A549 (cell line): ENCODE data around the gene GDA. TPM values are rescaled to one million over a fixed set of nuclear protein-coding genes. Genes with fewer than 3 reads are reported as not detected.

Experiments
- ATAC-seq, 2 experiments: fragments of 200-7000 bp in 1 of 2; fragments of >200 bp in 1 of 2; cut with Nextera tagmentation in 1 of 2; cut with Tn5 transposase in 1 of 2; 3 replicates each; pipeline versions ENCODE4 v1.8.0 to v1.9.1; 2018 to 2020; ENCODE audit warnings: mild to moderate bottlenecking in 1 of 2, moderate library complexity in 1 of 2
- CTCF ChIA-PET: fragments of 300-600 bp; sonication (Branson Sonifier 250); formaldehyde crosslinking; extraction: SDS; loops from one replicate; lab custom pipeline; 2021; ENCODE audit warnings: antibody characterized with exemption, inconsistent platforms; lab: Yijun Ruan, JAX
- POLR2A ChIA-PET: fragments of 350-600 bp; formaldehyde crosslinking; extraction: SDS; loops from one replicate; lab custom pipeline; 2021; ENCODE audit warnings: antibody characterized with exemption, inconsistent platforms; lab: Yijun Ruan, JAX
- DNase-seq, 2 experiments: peaks; one replicate each; pipeline versions ENCODE4 v3.0.0 to v3.0.0-alpha.2; 2011 to 2016; ENCODE audit warnings: low read depth in 1 of 2, low spot score in 1 of 2
- FAIRE-seq: peaks from 2 replicates; lab custom pipeline; 2011; peaks lifted over from hg19 to GRCh38; lab: Jason Lieb, UNC
- H3K27ac ChIP-seq, 2 experiments: fragments of >200 bp; sonication (Bioruptor Twin); formaldehyde crosslinking; 3 replicates each; pipeline ENCODE4 v1.5.1; 2016 to 2017
- H3K4me1 ChIP-seq: fragments of >200 bp; sonication (Bioruptor Twin); formaldehyde crosslinking; 3 replicates; pipeline ENCODE4 v1.6.1; 2016
- H3K4me2 ChIP-seq: fragments of >200 bp; sonication (Bioruptor Twin); formaldehyde crosslinking; 3 replicates; pipeline ENCODE4 v1.6.1; 2016
- H3K4me3 ChIP-seq: fragments of >200 bp; sonication (Bioruptor Twin); formaldehyde crosslinking; 3 replicates; pipeline ENCODE4 v1.5.1; 2016
- H3K9me3 ChIP-seq: fragments of >200 bp; sonication (Bioruptor Twin); formaldehyde crosslinking; 3 replicates; pipeline ENCODE4 v1.6.1; 2016
- CBX2 ChIP-seq: fragments of 200-600 bp; sonication (generic); IDR thresholded peaks from 2 replicates; pipeline ENCODE4 v1.6.1; 2016; ENCODE audit warnings: low read depth, mild to moderate bottlenecking, borderline replicate concordance
- CBX8 ChIP-seq: fragments of 200-600 bp; sonication (generic); IDR thresholded peaks from 2 replicates; pipeline ENCODE4 v1.6.1; 2016
- CEBPB ChIP-seq, 2 experiments: fragments of >200 bp in 1 of 2; sonication (Bioruptor Twin) in 1 of 2; formaldehyde crosslinking in 1 of 2; IDR thresholded peaks; 2 replicates each; pipeline ENCODE4 v1.6.1; 2012 to 2016
- CHD2 ChIP-seq: fragments of 150-350 bp; IDR thresholded peaks from 2 replicates; pipeline ENCODE4 v1.6.1; 2014; ENCODE audit warnings: low read length; ENCODE audit not compliant: partially characterized antibody
- EHF ChIP-seq: fragments of 250-450 bp; sonication (Bioruptor Pico); IDR thresholded peaks from 2 replicates; pipeline ENCODE4 v1.5.0; 2020; ENCODE audit warnings: mild to moderate bottlenecking
- EHMT2 ChIP-seq: fragments of 200-600 bp; sonication (generic); IDR thresholded peaks from 2 replicates; pipeline ENCODE4 v1.6.1; 2016; ENCODE audit warnings: antibody characterized with exemption, low read depth, mild to moderate bottlenecking, moderate library complexity
- EP300 ChIP-seq, 2 experiments: fragments of >200 bp; sonication (Bioruptor Twin); formaldehyde crosslinking; IDR thresholded peaks; 2 replicates in 1 of 2; 3 replicates in 1 of 2; pipeline ENCODE4 v1.6.1; 2016 to 2017
- FOSB ChIP-seq: fragments of 250-450 bp; sonication (Bioruptor Pico); IDR thresholded peaks from 2 replicates; pipeline ENCODE4 v1.5.0; 2020; ENCODE audit warnings: mild to moderate bottlenecking, moderate library complexity
- FOSL2 ChIP-seq, 2 experiments: fragments of 450-650 bp in 1 of 2; fragments of >200 bp in 1 of 2; sonication (Bioruptor Twin) in 1 of 2; formaldehyde crosslinking; IDR thresholded peaks; 2 replicates each; pipeline versions ENCODE4 v1.5.0 to v1.6.1; 2016 to 2020; ENCODE audit warnings: mild to moderate bottlenecking in 1 of 2, moderate library complexity in 1 of 2
- GATA3 ChIP-seq: IDR thresholded peaks from 2 replicates; pipeline ENCODE4 v1.6.1; 2012; ENCODE audit warnings: borderline replicate concordance
- HEYL ChIP-seq: fragments of 250-450 bp; sonication (Bioruptor Pico); IDR thresholded peaks from 2 replicates; pipeline ENCODE4 v1.8.0; 2021; ENCODE audit warnings: mild to moderate bottlenecking, moderate library complexity
- HOXB5 ChIP-seq: fragments of 250-450 bp; sonication (Bioruptor Pico); IDR thresholded peaks from 2 replicates; pipeline ENCODE4 v1.5.0; 2020; ENCODE audit warnings: mild to moderate bottlenecking, moderate library complexity
- JUNB ChIP-seq: fragments of >200 bp; sonication (Bioruptor Twin); formaldehyde crosslinking; IDR thresholded peaks from 2 replicates; pipeline ENCODE4 v1.6.1; 2016
- KDM1A ChIP-seq: fragments of 200-600 bp; sonication (generic); IDR thresholded peaks from 2 replicates; pipeline ENCODE4 v1.6.1; 2016; ENCODE audit warnings: low read depth, mild to moderate bottlenecking
- MAFK ChIP-seq: fragments of 450-650 bp; IDR thresholded peaks from 2 replicates; pipeline ENCODE4 v1.6.1; 2014; ENCODE audit not compliant: partially characterized antibody
- NFE2L2 ChIP-seq: fragments of 150-350 bp; conservative IDR thresholded peaks from 2 replicates; pipeline ENCODE4 v1.6.1; 2014; ENCODE audit warnings: low read length
- NPAS2 ChIP-seq: fragments of 250-450 bp; sonication (Bioruptor Pico); IDR thresholded peaks from 2 replicates; pipeline ENCODE4 v1.8.0; 2022; ENCODE audit warnings: mild to moderate bottlenecking, moderate library complexity, borderline replicate concordance
- RAD21 ChIP-seq, 2 experiments: fragments of >200 bp in 1 of 2; sonication (Bioruptor Twin) in 1 of 2; formaldehyde crosslinking in 1 of 2; IDR thresholded peaks in 1 of 2; conservative IDR thresholded peaks in 1 of 2; 2 replicates in 1 of 2; 3 replicates in 1 of 2; pipeline ENCODE4 v1.6.1; 2012 to 2018; ENCODE audit warnings: inconsistent platforms in 1 of 2
- RARB ChIP-seq: fragments of 250-450 bp; sonication (Bioruptor Pico); IDR thresholded peaks from 2 replicates; pipeline ENCODE4 v1.8.0; 2021; ENCODE audit warnings: mild to moderate bottlenecking, moderate library complexity
- SMC3 ChIP-seq: fragments of >200 bp; sonication (Bioruptor Twin); formaldehyde crosslinking; IDR thresholded peaks from 3 replicates; pipeline ENCODE4 v1.6.1; 2018; ENCODE audit warnings: inconsistent platforms
- SREBF2 ChIP-seq: fragments of 450-650 bp; IDR thresholded peaks from 2 replicates; pipeline ENCODE4 v1.6.1; 2014; ENCODE audit warnings: mild to moderate bottlenecking, moderate library complexity
- TP53 ChIP-seq: fragments of 250-450 bp; sonication (Bioruptor Pico); IDR thresholded peaks from 2 replicates; pipeline ENCODE4 v1.5.0; 2021; ENCODE audit warnings: mild to moderate bottlenecking, moderate library complexity
- ZSCAN20 ChIP-seq: fragments of 250-450 bp; sonication (Bioruptor Pico); IDR thresholded peaks from 2 replicates; pipeline ENCODE4 v1.8.0; 2022; ENCODE audit warnings: mild to moderate bottlenecking, moderate library complexity
- WGBS: methylation state at CpG from one replicate; pipeline ENCODE4 v1.1.6; 2017; ENCODE audit errors: missing lambda C conversion rate; 5-methylcytosine and 5-hydroxymethylcytosine counted together
- polyA plus RNA-seq, 4 experiments: library from polyadenylated mRNA; depleted of rRNA in 3 of 4; stranded (reverse); fragments of >200 nt; fragmentation: RNase III in 1 of 4; extraction: RNeasy Plus Mini Kit Qiagen cat#74134 plus additional on column Dnase treatment in 1 of 4; gene quantifications; 2 replicates in 3 of 4; 3 replicates in 1 of 4; pipeline ENCODE4 v1.2.3, GENCODE V29; 2011 to 2017
- TF ChIP-seq, protein P1 (sequence below): fragments of 150-350 bp; IDR thresholded peaks from 2 replicates; pipeline ENCODE4 v1.6.1; 2014; ENCODE audit warnings: low read depth, mild to moderate bottlenecking, low read length
- TF ChIP-seq, protein P2 (sequence below): IDR thresholded peaks from 2 replicates; pipeline ENCODE4 v1.6.1; 2012; ENCODE audit warnings: low read depth, borderline replicate concordance
- TF ChIP-seq, protein P3 (sequence below): fragments of 250-450 bp; sonication (Bioruptor Pico); IDR thresholded peaks from 2 replicates; pipeline ENCODE4 v1.5.0; 2021; ENCODE audit warnings: mild to moderate bottlenecking, moderate library complexity, borderline replicate concordance
- TF ChIP-seq, protein P4 (sequence below): fragments of 200-600 bp; sonication (generic); IDR thresholded peaks from 2 replicates; pipeline ENCODE4 v1.6.1; 2016; ENCODE audit warnings: antibody characterized with exemption, mild to moderate bottlenecking, moderate library complexity
- TF ChIP-seq, protein P5 (sequence below): fragments of >200 bp; sonication (Bioruptor Twin); formaldehyde crosslinking; IDR thresholded peaks from 3 replicates; pipeline ENCODE4 v1.6.1; 2016
- TF ChIP-seq, protein P6 (sequence below): fragments of >200 bp; sonication (Bioruptor Twin); formaldehyde crosslinking; IDR thresholded peaks from 2 replicates; pipeline ENCODE4 v1.6.1; 2016
- TF ChIP-seq, protein P7 (sequence below): fragments of 450-650 bp; IDR thresholded peaks from 2 replicates; pipeline ENCODE4 v1.6.1; 2014; ENCODE audit warnings: antibody characterized with exemption
- TF ChIP-seq, protein P8 (sequence below): IDR thresholded peaks from 2 replicates; pipeline ENCODE4 v1.6.1; 2012

The GDA gene
- polyA plus RNA-seq, 2 of the 4 experiments (the other 2 are of a cell fraction): 0.23 to 1.2 TPM

DNA sequence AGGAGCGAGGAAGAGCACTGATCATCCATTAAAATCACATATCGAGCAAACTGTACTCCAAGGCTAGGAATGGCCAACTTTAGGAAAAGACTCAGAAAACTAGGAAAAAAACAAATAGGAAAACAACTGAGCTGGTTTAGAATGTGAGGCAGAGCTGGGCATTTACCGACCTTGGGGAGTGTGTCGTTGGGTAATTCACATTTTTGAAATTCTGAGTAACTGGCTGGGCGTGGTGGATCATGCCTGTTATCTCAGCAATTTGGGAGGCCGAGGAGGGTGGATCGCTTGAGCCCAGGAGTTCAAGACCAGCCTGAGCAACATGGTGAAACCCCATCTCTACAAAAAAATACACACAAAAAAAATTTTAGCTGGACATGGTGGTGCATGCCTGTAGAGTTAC lies 145.7 kb downstream of the GDA start:
- WGBS: 3% methylated on average over 7 of the region's 7 CpGs
- TF ChIP-seq, protein P1, sequence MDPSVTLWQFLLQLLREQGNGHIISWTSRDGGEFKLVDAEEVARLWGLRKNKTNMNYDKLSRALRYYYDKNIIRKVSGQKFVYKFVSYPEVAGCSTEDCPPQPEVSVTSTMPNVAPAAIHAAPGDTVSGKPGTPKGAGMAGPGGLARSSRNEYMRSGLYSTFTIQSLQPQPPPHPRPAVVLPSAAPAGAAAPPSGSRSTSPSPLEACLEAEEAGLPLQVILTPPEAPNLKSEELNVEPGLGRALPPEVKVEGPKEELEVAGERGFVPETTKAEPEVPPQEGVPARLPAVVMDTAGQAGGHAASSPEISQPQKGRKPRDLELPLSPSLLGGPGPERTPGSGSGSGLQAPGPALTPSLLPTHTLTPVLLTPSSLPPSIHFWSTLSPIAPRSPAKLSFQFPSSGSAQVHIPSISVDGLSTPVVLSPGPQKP: no peak
- TF ChIP-seq, protein P2, sequence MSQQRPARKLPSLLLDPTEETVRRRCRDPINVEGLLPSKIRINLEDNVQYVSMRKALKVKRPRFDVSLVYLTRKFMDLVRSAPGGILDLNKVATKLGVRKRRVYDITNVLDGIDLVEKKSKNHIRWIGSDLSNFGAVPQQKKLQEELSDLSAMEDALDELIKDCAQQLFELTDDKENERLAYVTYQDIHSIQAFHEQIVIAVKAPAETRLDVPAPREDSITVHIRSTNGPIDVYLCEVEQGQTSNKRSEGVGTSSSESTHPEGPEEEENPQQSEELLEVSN: no peak
- TF ChIP-seq NPAS2 (no peak), MAFK (no peak), SMC3 (no peak; the same call in 1 of the 3 replicates), ZSCAN20 (CRISPR knock-in tag) (no peak), JUNB (no peak), HOXB5 (CRISPR knock-in tag) (no peak), EHMT2 (no peak), EP300 (IDR thresholded peaks at IDR 0.05) (no peak; a peak in 1 of 5 replicates), FOSL2 (IDR thresholded peaks at IDR 0.05) (0 out of 2 replicates have a peak, but pooled peaks have one; percentile 16), FOSL2 (CRISPR knock-in tag; IDR thresholded peaks at IDR 0.05) (peak; percentile 31; the same call in 1 of the 2 replicates), CBX2 (no peak), HEYL (CRISPR knock-in tag) (no peak), RARB (CRISPR knock-in tag) (no peak), CHD2 (no peak), KDM1A (no peak), SREBF2 (no peak), FOSB (CRISPR knock-in tag) (no peak), TP53 (CRISPR knock-in tag) (no peak), CEBPB (IDR thresholded peaks at IDR 0.05) (peak in 1 of 2 experiments; percentile 88; a peak in 3 of 4 replicates), NFE2L2 (no peak), EHF (CRISPR knock-in tag) (no peak), GATA3 (peak; percentile 36; the same call in 1 of the 2 replicates), CBX8 (no peak), RAD21 (conservative IDR thresholded peaks at IDR 0.05 in 1 of 2, IDR thresholded peaks at IDR 0.05 in 1 of 2) (no peak; a peak in 1 of 5 replicates)
- TF ChIP-seq, protein P3, sequence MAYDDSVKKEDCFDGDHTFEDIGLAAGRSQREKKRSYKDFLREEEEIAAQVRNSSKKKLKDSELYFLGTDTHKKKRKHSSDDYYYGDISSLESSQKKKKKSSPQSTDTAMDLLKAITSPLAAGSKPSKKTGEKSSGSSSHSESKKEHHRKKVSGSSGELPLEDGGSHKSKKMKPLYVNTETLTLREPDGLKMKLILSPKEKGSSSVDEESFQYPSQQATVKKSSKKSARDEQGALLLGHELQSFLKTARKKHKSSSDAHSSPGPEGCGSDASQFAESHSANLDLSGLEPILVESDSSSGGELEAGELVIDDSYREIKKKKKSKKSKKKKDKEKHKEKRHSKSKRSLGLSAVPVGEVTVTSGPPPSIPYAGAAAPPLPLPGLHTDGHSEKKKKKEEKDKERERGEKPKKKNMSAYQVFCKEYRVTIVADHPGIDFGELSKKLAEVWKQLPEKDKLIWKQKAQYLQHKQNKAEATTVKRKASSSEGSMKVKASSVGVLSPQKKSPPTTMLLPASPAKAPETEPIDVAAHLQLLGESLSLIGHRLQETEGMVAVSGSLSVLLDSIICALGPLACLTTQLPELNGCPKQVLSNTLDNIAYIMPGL (CRISPR knock-in tag): no peak
- TF ChIP-seq, protein P4, sequence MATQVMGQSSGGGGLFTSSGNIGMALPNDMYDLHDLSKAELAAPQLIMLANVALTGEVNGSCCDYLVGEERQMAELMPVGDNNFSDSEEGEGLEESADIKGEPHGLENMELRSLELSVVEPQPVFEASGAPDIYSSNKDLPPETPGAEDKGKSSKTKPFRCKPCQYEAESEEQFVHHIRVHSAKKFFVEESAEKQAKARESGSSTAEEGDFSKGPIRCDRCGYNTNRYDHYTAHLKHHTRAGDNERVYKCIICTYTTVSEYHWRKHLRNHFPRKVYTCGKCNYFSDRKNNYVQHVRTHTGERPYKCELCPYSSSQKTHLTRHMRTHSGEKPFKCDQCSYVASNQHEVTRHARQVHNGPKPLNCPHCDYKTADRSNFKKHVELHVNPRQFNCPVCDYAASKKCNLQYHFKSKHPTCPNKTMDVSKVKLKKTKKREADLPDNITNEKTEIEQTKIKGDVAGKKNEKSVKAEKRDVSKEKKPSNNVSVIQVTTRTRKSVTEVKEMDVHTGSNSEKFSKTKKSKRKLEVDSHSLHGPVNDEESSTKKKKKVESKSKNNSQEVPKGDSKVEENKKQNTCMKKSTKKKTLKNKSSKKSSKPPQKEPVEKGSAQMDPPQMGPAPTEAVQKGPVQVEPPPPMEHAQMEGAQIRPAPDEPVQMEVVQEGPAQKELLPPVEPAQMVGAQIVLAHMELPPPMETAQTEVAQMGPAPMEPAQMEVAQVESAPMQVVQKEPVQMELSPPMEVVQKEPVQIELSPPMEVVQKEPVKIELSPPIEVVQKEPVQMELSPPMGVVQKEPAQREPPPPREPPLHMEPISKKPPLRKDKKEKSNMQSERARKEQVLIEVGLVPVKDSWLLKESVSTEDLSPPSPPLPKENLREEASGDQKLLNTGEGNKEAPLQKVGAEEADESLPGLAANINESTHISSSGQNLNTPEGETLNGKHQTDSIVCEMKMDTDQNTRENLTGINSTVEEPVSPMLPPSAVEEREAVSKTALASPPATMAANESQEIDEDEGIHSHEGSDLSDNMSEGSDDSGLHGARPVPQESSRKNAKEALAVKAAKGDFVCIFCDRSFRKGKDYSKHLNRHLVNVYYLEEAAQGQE: no peak
- TF ChIP-seq, protein P5, sequence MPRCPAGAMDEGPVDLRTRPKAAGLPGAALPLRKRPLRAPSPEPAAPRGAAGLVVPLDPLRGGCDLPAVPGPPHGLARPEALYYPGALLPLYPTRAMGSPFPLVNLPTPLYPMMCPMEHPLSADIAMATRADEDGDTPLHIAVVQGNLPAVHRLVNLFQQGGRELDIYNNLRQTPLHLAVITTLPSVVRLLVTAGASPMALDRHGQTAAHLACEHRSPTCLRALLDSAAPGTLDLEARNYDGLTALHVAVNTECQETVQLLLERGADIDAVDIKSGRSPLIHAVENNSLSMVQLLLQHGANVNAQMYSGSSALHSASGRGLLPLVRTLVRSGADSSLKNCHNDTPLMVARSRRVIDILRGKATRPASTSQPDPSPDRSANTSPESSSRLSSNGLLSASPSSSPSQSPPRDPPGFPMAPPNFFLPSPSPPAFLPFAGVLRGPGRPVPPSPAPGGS: no peak; the same call in 2 of the 3 replicates
- TF ChIP-seq, protein P6, sequence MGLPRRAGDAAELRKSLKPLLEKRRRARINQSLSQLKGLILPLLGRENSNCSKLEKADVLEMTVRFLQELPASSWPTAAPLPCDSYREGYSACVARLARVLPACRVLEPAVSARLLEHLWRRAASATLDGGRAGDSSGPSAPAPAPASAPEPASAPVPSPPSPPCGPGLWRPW: peak; percentile 10; the same call in 1 of the 2 replicates
- TF ChIP-seq, protein P7, sequence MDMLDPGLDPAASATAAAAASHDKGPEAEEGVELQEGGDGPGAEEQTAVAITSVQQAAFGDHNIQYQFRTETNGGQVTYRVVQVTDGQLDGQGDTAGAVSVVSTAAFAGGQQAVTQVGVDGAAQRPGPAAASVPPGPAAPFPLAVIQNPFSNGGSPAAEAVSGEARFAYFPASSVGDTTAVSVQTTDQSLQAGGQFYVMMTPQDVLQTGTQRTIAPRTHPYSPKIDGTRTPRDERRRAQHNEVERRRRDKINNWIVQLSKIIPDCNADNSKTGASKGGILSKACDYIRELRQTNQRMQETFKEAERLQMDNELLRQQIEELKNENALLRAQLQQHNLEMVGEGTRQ: no peak
- TF ChIP-seq, protein P8, sequence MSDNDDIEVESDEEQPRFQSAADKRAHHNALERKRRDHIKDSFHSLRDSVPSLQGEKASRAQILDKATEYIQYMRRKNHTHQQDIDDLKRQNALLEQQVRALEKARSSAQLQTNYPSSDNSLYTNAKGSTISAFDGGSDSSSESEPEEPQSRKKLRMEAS: peak; percentile 57; the same call in 1 of the 2 replicates

More for the DNA sequence above, 145.7 kb downstream of the GDA start:
- Histone ChIP-seq H3K4me2 (peak overlapping the region; percentile 78), H3K9me3 (0 out of 3 replicates have a peak, but pooled peaks cover 4% of the 10 kb centered on the region), H3K4me3 (peak overlapping the region; percentile 28), H3K4me1 (peaks cover 47% of the 10 kb centered on the region), H3K27ac (peak overlapping the region; percentile 95 to 97)
- POLR2A ChIA-PET: interaction anchor here (0.8 to 4.6 kb wide), 9 partner anchors 10 to 282 kb away, joined by 3 to 119 read pairs (median 4); partner anchors contain the start of gene ZFAND5
- DNase-seq: peak; percentile 50 to 94
- no peak for FAIRE-seq
- ATAC-seq: peak; percentile 61 to 77
- CTCF ChIA-PET: interaction anchor here (0.9 to 4.5 kb wide), 9 partner anchors 10 to 528 kb away, joined by 3 to 41 read pairs (median 4); no protein-coding TSS in a partner anchor
